HG03565 (cell line): ENCODE data around the gene OR52W1.

Experiments used
- ATAC-seq: cut with Tn5 transposase; IDR thresholded peaks from one replicate; pipeline ENCODE4 v1.9.1; 2021; ENCODE audit warnings: mild to moderate bottlenecking, moderate library complexity; ENCODE audit not compliant: unreplicated experiment

Gene OR52W1

GRCh38 chr11:6199174-6199810, at the start of gene OR52W1:
OR52W1 (plus strand) TSS chr11:6199224; CDS start chr11:6199224, 0 bp downstream.
- ATAC-seq, result no peak

DNA sequence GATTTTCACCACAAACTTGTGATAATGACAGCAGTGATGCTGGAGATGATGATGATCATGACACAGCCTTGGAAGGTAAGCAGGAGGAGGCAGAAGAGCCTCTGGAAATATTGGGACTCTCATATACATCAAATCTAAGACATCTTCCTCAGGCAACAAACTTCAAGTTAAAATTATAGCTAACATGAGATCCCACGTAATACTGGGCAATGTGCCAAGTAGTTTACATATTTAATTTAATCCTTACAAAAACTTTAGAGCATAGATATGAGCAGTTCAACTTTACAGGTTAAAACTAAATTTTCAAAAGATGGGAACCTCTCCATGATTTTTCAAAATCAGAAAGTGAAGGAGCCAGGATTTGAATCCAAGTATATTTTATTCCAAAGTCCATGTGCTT, 47.9 kb upstream of the OR52W1 start:
- ATAC-seq, result no peak

GRCh38 chr11:6152126-6152525, 46.9 kb upstream of the OR52W1 start:
- ATAC-seq, result no peak

- no peak for ATAC-seq
Observed at GRCh38 chr11:6156628-6157359, 42.2 kb upstream of the OR52W1 start.

DNA sequence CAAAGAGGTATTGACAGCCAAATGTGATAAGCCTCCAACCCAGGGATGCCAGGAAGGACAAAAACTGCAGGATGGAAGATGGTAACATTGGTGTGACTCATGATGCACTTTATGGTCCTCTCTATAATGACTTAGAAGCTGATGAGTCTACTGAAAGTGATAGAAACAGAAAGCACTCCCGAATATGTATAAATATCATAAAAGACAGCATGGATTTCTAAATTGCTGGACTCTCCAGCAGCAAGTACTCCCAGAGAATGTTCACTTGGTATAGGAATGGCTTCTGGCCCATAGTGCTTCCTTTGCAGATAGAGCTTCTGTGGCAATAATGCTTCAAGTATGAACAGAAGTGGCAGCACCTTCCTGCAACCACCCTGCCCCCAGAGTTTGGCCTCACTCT, 28.8 kb upstream of the OR52W1 start, which contains the start of gene OR52B2:
Gene OR52B2, minus strand, starts transcription at position 101 of the 400 bp plus-strand sequence. Its CDS starts 0 bp downstream, at position 101.
- no peak for ATAC-seq

- ATAC-seq, result no peak
Observed at GRCh38 chr11:6175440-6175839, 23.6 kb upstream of the OR52W1 start.

- ATAC-seq, result no peak
Observed at GRCh38 chr11:6191742-6192141, 7.3 kb upstream of the OR52W1 start.

DNA sequence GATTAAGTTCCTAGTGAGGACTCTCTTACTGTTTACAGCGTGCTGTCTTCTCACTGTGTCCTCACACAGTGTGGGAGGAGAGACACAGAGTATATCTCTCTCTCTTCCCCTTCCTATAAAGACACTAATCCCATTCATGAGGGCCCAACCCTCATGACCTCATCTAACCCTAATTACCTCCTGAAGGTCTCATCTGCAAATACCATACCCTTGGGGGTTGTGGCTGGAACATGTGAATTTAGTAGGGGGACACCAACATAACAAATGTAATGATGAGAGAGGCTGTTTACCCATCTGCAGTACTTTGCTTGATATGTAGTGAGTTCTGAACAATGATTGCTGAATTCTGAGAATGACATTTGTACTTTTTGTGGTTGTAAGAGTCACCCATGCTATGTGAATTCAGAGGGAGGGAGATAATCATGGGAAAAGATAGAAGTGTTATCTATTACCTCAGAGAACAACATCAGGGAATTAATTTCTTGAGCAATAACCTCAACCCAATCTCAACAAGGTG, 4.9 kb upstream of the OR52W1 start:
- ATAC-seq, result no peak

GRCh38 chr11:6196396-6196795, 2.6 kb upstream of the OR52W1 start:
- ATAC-seq, result no peak

GRCh38 chr11:6197466-6198200, 1.4 kb upstream of the OR52W1 start:
- ATAC-seq, result no peak

- no peak for ATAC-seq
Observed at GRCh38 chr11:6200975-6201374, 2.0 kb downstream of the OR52W1 start.

- ATAC-seq, result no peak
Observed at GRCh38 chr11:6201481-6201880, 2.5 kb downstream of the OR52W1 start.

DNA sequence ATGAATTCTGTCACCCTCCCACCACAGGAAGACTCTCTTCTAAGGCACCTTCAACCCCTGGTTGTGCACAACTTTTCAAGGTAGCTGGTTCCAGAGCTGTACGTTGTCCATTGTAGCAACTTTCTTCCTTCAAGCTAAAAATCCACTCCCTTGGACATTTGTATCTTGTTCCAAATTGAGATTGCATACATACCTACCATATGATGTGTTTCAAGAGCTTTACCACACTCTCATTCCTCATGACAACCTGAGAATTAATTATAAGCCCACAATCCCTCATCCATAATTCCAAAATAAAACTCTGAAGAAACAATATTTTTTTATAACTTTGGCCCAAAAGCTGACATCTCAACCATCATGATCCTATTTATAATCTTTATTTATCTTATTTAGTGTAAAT, 3.0 kb downstream of the OR52W1 start:
- ATAC-seq, result no peak

DNA sequence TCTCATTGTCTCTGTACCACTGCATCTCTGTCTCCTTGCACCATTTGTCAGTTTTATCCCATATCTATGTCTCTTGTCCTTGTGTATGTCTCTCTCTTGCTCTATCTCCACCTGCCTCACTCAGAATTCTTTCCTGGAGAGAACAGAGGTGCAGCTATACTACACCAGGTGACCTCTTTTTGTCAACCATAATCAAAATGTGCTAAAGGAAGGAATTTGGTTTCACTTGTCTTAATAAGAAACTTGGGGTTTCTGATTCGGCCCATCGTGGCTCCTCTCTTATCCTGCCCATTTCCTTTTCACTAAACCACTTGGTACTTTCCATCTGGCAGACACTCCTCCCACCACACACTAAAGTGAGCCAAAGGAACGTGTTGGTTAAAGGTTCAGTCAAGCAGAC, 4.3 kb downstream of the OR52W1 start:
- ATAC-seq, result peak; percentile 71

GRCh38 chr11:6204706-6205105, 5.7 kb downstream of the OR52W1 start:
- no peak for ATAC-seq

- no peak for ATAC-seq
Observed at GRCh38 chr11:6205366-6205765, 6.3 kb downstream of the OR52W1 start, which contains the start of gene C11orf42. C11orf42 (plus strand) TSS chr11:6205557; CDS start chr11:6205616, 59 bp downstream.

DNA sequence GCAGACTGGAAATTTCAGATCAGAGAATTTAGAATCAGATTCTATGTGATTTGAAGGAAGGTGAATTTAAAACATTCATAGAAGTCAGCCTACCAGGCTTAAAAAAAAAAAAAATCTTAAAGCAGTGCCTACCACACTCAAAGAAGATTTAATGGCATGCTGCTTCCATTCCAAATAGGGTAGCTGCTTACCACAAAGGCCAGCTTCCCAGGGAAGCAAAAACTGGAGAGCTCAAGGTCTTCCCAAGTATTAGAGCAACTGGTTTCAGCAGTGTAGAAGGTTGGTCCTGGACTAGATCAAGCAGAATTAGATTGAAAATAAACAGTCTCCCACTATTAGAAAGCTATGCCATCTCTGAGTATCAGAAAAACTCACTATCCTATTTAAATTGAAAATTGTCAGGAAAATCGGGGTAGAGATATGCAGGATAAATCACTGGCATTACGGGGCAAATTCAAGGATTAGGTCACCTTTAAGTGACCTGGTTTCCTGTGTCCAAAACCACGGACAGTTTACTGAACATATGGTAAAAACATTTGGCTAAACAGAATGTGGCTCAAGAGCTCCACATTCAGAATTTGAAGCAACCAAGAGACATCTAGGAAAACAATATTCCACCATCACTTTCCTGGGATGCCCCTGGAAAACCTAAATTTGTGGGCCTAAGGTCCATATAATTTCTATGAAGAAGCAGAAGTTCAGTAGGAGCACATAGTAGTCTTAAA, 7.6 kb downstream of the OR52W1 start:
- no peak for ATAC-seq

DNA sequence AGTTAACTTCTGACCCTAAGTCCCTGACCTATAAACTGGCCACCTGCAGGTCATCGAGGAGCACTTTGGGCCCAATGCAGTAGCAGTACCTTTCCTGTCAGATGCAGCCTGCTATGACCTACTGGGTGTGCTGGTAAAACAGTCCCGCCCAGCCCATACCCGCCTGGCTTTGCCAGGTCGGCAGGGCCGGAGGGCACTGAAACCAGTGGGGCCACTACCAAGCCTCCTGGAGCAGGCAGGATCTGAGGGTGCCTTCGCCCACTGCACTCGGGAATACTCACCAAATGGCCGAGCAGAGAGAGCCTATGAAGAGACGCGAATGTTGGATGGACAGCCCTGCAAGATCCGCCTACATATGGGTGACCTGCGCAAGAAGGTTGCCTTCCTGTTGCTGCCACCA, 10.8 kb downstream of the OR52W1 start:
- ATAC-seq, result no peak

DNA sequence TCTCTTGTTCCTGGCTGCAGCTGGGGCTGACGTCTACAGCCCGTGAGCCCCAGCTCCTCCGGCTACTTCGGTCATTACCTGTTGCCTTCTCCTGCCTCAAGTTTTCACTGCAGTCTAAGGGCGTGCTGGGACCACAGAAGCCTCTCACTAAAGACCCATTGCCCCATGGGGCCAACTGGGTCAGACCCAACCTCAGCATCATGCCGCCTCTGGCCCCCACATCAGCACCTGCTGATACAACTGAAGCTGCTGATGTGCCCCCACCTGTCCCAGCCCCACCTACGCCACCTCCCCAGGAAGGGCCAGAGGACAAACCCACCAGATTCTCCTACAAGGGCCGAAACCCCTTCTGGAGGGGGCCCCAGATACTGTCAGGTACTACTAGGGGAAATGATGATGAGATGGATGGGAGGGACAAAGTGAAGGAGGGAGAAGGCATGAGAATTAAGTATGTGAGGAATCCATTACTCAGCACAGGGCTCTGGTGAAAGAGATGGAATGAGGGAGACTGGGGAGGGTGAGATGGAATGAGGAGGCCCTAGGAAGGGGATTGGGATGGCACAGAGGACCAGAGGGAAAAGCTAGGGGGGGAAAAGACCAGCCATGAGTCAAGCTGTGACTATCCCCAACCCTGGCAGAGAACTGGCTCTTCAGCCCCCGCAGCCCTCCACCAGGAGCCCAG, 11.4 kb downstream of the OR52W1 start:
- ATAC-seq, result no peak

- no peak for ATAC-seq
Observed at GRCh38 chr11:6214530-6214929, 15.5 kb downstream of the OR52W1 start.
